Kidney (tissue), 14 donors: Measurements from ENCODE around the gene C2CD2. TPM values are rescaled to one million over a fixed set of nuclear protein-coding genes. Genes with fewer than 3 reads are reported as not detected.
A peak's percentile ranks its signal among the peaks of the same experiment; 100 is the strongest.

Experiments
- DNase-seq, 5 donors: peaks; one replicate each; pipeline ENCODE4 v3.0.0-alpha.2; 2013 to 2020
- FAIRE-seq: peaks from 2 replicates; lab custom pipeline; 2012; peaks lifted over from hg19 to GRCh38; lab: Jason Lieb, UNC
- H3K27ac ChIP-seq, 2 donors: one replicate each; pipeline ENCODE4 v1.7.0; 2013; ENCODE audit warnings: low read depth in 2 of 2, low read length in 2 of 2, inconsistent platforms in 1 of 2
- H3K27me3 ChIP-seq: one replicate; pipeline ENCODE4 v1.7.1; 2013; ENCODE audit warnings: low read length, inconsistent platforms; ENCODE audit not compliant: control insufficient read depth, insufficient read depth
- H3K36me3 ChIP-seq, 3 donors: one replicate each; pipeline versions ENCODE4 v1.7.0 to v1.7.1; 2013; ENCODE audit warnings: low read length in 3 of 3, control low read depth in 1 of 3, inconsistent platforms in 1 of 3; ENCODE audit not compliant: insufficient read depth in 3 of 3, control insufficient read depth in 2 of 3
- H3K4me1 ChIP-seq, 3 donors: one replicate each; pipeline versions ENCODE4 v1.7.0 to v1.7.1; 2013; ENCODE audit warnings: low read length in 3 of 3, inconsistent platforms in 1 of 3, low read depth in 1 of 3; ENCODE audit not compliant: control insufficient read depth in 2 of 3, insufficient read depth in 2 of 3
- H3K4me3 ChIP-seq, 3 donors: one replicate each; pipeline versions ENCODE4 v1.7.0 to v1.8.1; 2013; ENCODE audit warnings: low read length in 3 of 3, control low read depth in 1 of 3, inconsistent platforms in 1 of 3
- H3K9ac ChIP-seq, 3 donors: one replicate each; pipeline versions ENCODE4 v1.7.0 to v1.7.1; 2013; ENCODE audit warnings: low read length in 3 of 3, control low read depth in 1 of 3, inconsistent platforms in 1 of 3
- H3K9me3 ChIP-seq, 3 donors: one replicate each; pipeline versions ENCODE4 v1.7.0 to v1.7.1; 2013; ENCODE audit warnings: low read length in 3 of 3, control low read depth in 1 of 3, inconsistent platforms in 1 of 3; ENCODE audit not compliant: control insufficient read depth in 2 of 3, insufficient read depth in 1 of 3
- CTCF ChIP-seq: IDR thresholded peaks from 3 replicates; pipeline ENCODE4 v1.5.1; 2012; ENCODE audit warnings: mild to moderate bottlenecking, moderate library complexity, borderline replicate concordance; ENCODE audit not compliant: insufficient read depth; ENCODE audit errors: extremely low read depth
- intact Hi-C: fragments of 100-400 bp; cut with DNase I; formaldehyde crosslinking; loops from one replicate; pipeline ENCODE4 v1.11.1; 2022
- polyA plus RNA-seq: library from polyadenylated mRNA; stranded (reverse); fragments of 350-450 nt; fragmentation: Illumina TruSeq; extraction: RNeasy Lipid Tissue Mini Kit (QIAGEN cat#74804); gene quantifications from one replicate; pipeline ENCODE4 v1.2.3, GENCODE V29; 2014; ENCODE audit warnings: low read depth, low replicate concordance; ENCODE audit not compliant: insufficient read depth
- total RNA-seq: library from RNA; stranded (reverse); fragmentation: NEBNext Ultra II Directional; extraction: Animal tissue kit (Norgen Biotek cat#: 25700); gene quantifications from one replicate; pipeline ENCODE4 v1.2.1, GENCODE V29; 2021
- donor health status: control.
- donor health status: control.
- donor health status: control.
- donor health status: control.
- donor health status: control.
- donor health status: DM: yes; HTN: yes; CAD: no.
- donor health status: Normal renal cell carcinoma (clear cell type).

The C2CD2 gene
- total and polyA plus RNA-seq, 2 donors from 2014 or later, result 7.6 to 25.6 TPM

- peak in 1 of 5 donors; percentile 41 for DNase-seq
- Histone ChIP-seq H3K27me3 (no peaks in the 10 kb centered on the region), H3K9me3 (peaks cover 0 to 5% (median 0%) of the 10 kb centered on the region in 3 donors), H3K4me1 (no peaks in the 10 kb centered on the region), H3K9ac (no peak overlapping the region), H3K36me3 (no peaks in the 10 kb centered on the region), H3K27ac (no peak overlapping the region), H3K4me3 (no peak overlapping the region)
- no peak for TF ChIP-seq CTCF
- FAIRE-seq, result no peak
- intact Hi-C loops, result no loop called here
Measured at GRCh38 chr21:41977034-41977950, 23.5 kb upstream of the C2CD2 start.

GRCh38 chr21:41976611-41977010 lies 22.8 kb upstream of the C2CD2 start:
- Histone ChIP-seq H3K36me3 (no peaks in the 10 kb centered on the region), H3K4me3 (no peak overlapping the region), H3K4me1 (no peaks in the 10 kb centered on the region), H3K9ac (no peak overlapping the region), H3K27me3 (no peaks in the 10 kb centered on the region), H3K9me3 (peaks cover 0 to 5% (median 0%) of the 10 kb centered on the region in 3 donors), H3K27ac (no peak overlapping the region)
- TF ChIP-seq CTCF, result no peak
- peak in 1 of 5 donors; percentile 45 for DNase-seq
- intact Hi-C loops, result no loop called here
- FAIRE-seq, result no peak

GRCh38 chr21:41975391-41976272 lies 21.8 kb upstream of the C2CD2 start:
- no peak for FAIRE-seq
- intact Hi-C loops, result no loop called here
- H3K9me3 ChIP-seq, result peaks cover 0 to 5% (median 0%) of the 10 kb centered on the region in 3 donors
- no peak overlapping the region for H3K27ac ChIP-seq
- TF ChIP-seq CTCF, result no peak
- no peaks in the 10 kb centered on the region for H3K27me3 ChIP-seq
- peak in 1 of 5 donors; percentile 66 for DNase-seq
- H3K4me3 ChIP-seq, result no peak overlapping the region
- no peaks in the 10 kb centered on the region for H3K36me3 ChIP-seq
- no peak overlapping the region for H3K9ac ChIP-seq
- no peaks in the 10 kb centered on the region for H3K4me1 ChIP-seq
